ENCODE data around the gene IPO7.
"Not testable (repeated sequence)": the region's sequence is repeated elsewhere in the genome, so short reads cannot be mapped to it uniquely, and the experiment has no call there.

IPO7 gene

DNA sequence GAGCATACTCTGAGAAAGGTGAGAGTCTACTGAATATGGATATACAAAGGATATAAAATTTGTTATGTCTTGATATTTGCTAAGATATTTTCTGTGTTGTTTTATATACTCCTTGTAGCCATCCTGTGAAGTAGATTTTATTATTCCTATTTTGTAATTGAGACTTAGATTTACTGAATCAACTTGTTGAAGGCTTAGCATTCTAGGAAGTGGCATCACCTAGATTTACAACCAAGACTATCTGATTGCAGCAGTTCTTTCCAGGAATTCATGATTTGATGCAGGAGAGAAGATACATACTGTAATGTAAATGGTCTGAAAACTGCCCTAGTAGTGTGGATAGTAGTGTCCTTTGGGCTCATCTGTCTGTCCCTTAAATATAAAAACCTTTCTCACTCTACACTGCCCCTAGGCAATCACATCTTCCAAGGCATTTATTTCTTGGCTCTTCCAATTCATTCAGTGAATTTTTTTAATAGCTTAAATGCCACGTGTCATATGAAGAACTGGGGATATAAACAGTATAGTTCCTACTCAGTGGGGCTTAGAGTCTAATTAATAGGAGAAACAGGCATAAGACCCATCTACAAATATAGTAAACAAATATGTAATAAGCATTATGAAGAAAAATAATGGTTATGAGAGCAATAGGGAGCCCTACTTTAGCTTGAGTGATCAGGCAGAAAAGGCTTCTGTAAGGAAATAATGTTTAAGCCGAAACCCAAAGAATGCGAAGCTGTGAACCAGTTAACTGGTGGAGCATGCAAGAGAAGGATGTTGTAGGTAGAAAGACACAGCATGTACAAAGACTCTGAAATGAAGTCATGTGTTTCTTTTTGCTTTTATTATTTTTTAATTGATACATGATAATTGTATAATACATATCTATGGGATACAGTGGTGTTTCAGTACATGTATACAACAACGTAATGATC lies 13.6 kb downstream of the IPO7 start:
- DNase-seq (ENCODE audit: low read depth) = no peak

DNA sequence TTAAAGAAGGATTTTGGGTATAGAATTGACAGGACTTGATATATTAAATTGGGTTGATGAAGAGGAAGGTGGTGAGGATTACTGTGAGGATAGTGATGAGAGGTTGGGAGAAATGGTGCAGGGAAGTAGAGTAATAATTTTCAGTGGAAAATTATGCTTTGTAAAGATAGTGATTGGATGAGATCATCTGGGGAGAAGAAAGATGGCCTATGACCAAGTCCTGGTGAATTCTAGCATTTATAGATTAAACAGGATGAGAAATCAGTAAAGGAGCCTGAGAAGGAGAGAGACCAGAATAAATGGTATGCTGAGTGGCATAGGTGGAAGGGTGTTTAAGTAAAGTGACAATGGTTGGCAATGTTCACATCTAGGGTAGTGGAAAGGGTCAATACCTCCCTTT lies 15.0 kb downstream of the IPO7 start:
- no peak for DNase-seq (ENCODE audit: low read depth)

DNA sequence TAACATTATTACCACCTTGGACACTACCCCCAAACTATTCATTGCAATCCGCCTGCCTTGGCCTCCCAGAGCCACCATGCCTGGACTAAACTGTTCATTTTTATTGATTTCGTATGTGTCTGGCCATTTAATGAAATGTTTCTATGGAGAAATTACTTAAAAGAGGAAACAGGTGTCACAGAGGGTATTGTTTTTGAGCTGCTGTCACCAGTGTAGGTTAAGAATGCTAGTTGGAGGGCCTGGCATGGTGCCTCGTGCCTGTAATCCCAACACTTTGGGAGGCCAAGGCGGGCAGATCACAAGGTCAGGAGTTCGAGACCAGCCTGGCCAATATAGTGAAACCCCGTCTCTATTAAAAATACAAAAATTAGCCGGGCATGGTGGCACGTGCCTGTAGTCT lies 17.4 kb downstream of the IPO7 start:
- not testable (repeated sequence) for DNase-seq (ENCODE audit: low read depth)

DNA sequence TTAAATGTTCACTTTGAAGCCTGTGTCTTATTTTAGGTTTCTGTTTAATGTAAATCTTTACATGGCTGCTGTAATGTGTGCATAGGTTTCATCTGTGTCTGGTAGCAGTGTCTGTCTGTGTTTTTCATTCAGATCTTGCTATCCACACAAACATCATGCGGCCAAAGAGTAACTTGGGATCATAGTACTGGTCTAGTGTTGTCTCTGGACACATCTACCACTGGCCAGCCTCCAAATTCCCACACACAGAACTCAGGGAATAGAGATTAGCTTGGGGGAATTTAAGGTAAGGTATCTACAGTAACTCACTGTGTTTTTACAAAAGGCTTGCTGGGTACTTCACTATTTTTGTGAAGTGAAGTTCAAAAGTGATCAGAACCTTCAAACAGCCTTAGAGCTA lies 44.3 kb downstream of the IPO7 start:
- DNase-seq (ENCODE audit: low read depth) = no peak

DNA sequence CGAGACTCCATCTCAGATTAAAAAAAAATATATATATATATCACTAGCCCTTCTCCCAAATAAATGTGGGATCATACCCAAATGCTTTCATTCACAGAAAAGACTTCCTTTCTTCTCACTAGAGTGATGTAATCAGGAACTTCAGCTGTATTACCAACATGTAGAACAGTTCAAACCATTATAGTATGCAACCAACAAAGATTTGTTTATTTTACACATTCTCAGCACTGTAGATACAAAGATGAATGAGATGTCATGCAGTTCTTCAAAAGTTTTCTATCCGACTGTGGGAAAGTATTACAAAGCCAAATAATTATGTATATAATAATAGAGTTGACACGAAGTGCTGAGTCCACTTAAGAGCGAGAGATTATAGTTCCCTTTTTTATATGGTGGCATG lies 54.2 kb downstream of the IPO7 start:
- no peak for DNase-seq (ENCODE audit: low read depth)

DNA sequence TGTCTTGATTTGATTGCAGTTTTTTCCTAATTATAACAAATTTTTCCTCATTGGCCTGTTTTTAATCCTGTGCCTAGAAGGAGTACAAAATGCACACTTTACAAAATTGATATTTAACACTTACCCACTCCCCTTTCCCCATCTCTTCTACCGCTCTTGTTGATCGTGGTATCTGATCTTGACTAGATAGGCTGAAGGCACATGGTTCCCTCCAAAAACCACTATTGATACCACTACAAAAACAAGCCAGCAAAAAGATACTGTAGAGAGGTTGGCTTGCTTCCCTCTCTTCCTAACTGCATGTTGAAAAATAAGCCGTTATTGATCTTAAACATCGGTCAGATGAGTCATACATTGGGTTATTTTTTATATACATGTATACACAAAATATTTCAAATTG lies 61.8 kb downstream of the IPO7 start:
- no peak for DNase-seq (ENCODE audit: low read depth)

DNA sequence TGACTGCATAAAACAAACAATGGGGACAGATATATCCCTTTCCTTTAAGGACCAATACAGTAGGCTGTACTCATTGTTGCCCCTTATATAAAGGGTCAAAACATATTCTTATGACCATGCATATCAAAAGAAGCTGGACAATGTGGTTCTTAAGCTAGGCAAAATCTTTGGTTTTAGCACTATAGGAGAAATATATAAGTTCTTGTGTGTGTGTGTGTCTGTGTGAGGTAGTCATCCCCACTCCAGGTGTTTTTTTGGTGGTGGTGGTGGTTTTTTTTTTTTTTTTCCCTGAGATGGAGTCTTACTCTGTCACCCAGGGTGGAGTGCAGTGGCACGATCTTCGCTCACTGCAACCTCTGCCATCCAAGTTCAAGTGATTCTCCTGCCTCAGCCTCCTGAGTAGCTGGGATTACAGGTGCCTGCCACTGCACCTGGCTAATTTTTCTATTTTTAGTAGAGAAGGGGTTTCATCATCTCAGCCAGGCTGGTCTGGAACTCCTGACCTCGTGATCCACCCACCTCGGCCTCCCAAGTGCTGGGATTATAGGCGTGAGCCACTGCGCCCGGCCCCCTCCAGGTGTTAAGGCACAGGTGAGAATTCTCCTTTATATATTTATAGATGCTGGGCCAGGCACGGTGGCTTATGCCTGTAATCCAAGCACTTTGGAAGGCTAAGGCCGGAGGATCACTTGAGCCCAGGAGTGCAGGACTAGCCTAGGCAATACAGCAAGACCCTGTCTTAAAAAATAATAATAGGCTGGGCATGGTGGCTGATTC lies 64.3 kb downstream of the IPO7 start:
- DNase-seq (ENCODE audit: low read depth) = no peak

DNA sequence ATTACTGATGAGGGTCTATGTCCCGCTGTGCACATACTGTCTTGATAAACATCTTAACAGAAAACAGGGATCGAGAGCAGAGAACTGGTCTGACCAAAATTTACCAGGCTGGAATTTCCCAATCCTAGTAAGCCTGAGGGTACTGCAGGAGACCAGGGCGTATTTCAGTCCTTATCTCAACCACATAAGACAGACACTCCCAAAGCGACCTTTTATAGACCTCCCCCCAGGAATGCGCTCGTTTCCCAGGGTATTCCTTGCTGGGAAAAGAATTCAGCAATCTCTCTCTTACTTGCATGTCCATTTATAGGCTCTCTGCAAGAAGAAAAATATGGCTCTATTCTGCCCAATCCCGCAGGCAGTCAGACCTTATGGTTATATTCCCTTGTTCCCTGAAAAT lies 67.6 kb downstream of the IPO7 start:
- DNase-seq (ENCODE audit: low read depth) = not testable (repeated sequence)

DNA sequence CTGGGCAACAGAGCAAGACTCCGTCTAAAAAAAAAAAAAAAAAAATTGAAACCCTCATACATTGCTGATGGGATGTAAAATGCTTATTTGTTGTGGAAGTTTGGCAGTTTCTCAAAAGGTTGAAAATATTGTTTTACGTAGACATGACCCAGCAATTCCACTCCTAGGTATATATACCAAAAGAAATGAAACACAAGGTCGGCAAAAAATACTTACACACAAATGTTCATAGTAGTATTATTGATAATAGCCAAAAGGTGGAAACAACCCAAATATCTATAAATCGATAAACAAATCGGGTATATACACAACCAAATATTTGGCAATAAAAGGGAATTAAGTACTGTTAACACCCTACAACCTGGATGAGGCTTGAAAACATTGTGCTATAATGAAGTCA lies 71.3 kb downstream of the IPO7 start:
- no peak for DNase-seq (ENCODE audit: low read depth)

DNA sequence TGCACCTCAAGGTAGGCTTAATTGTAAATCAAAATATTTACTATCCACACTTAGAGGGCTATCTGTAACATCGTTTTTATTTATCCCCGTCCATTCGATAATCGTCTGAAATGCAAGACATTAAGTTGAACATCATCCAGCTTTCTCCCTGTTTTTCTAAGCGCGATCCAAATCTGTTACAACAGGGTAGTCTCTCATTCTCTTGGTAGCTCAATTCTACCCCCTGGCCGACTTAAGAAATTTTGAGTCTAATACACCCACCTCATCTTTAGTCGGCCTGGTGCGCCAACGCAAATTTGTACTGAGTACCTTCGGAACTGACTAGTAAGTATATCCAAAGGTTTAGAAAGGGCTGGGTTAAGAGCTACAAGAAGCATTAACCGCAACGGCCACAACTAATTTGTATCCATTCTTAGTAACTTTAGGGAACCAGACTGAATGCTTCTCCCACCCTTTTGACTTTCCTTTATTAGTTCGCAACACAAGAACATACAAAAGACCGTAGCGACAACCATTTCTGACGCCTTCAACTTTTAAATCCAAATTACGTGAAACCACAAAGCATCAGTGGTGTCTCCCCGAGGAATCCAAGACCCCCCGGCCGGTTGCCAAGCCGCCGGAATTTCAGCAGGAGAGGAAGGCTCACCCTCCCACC lies 75.3 kb downstream of the IPO7 start:
- peak; percentile 18 for DNase-seq (ENCODE audit: low read depth)

DNA sequence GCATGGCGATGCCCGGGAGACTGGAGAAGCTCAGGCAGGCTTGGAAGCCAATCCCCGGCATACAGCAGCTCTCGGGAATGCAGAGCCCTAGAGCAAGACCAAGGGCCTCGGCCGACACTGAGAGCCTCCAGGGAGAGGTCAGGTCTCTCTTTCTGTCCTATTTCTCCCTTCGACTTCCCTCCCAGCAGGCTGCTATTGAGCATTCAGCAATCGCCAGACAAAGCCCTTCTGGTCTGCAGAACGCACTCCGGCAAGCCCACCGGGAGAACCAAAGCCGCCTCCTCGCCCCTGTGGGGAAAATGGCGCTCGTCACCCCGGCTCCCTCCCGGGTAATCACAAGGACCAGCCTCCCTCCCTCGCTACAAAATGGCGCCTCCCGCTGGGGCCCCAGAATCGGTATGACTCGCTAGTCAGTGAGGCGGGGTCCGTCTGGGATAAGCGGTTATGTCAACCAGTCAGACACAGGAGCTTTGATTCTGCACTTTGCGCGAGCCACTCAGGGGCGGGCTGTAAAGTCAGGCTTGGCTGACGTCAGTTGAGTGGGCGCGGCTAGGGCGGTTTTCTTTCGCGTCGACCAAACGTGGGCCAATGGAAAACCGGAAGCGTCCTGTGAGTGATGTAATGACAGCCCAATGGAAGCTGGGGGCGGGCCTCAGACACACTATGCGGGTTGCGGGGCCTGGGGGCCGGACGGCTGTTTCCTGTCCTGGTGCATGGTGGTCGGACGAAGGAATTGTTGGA lies 76.0 kb downstream of the IPO7 start, which contains the start of gene ZNF143:
ZNF143 (plus strand) TSS at position 691 of the 741 bp plus-strand sequence. CDS start 10,297 bp downstream, outside the sequence.
- DNase-seq (ENCODE audit: low read depth) = peak; percentile 100

DNA sequence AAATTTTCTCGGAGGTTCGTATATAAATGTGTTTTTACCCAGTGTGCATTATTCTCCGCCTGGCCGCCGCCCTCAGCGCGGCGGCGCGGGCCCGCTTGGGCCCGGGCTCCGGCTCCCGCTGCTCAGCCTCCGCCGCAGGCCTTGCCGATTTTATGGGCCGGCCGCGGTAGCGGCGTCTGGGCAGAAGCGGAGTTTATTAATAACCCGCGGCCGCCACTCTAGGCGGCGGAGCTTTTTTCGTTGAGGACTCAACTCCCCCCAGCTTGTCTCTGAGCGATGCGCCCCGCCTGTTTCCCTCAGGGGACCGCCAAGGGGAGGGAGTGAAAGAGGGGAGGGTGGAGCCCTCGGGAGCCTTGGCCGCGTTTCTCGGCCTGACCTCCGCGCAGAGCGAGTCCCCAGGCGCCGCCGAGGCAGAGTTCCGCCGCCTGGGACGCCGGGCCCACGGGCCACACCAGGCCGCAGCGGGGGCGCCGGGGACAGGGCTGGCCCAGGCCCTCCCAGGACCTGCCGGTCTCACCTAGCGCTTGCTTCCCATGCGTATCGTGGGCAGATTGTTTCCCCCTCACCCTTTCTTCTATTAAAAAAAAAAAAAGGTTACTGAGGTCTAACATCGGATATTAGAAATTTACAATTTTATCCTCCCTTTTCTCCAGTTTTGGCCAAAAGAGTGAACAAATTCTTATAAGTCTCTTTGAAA lies 76.8 kb downstream of the IPO7 start:
- DNase-seq (ENCODE audit: low read depth) = peak; percentile 89

DNA sequence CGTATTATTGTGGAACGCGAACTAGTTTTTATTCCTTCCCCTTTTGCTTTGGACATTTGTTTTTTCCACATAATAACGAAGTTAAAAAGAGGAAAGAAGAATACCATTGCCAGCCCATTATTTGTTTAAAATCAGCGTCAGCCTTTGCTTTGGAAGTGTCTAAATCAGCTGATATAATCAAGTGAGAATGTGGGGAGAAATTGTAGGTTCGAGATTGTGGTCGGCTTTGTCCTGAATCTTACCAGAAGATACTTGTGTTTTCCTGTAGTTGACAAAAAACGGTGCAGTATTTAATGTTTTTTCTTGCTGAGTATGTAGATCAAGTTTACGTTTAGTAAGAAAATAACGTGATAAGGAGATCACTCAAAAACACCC lies 77.3 kb downstream of the IPO7 start:
- DNase-seq (ENCODE audit: low read depth) = peak; percentile 5

DNA sequence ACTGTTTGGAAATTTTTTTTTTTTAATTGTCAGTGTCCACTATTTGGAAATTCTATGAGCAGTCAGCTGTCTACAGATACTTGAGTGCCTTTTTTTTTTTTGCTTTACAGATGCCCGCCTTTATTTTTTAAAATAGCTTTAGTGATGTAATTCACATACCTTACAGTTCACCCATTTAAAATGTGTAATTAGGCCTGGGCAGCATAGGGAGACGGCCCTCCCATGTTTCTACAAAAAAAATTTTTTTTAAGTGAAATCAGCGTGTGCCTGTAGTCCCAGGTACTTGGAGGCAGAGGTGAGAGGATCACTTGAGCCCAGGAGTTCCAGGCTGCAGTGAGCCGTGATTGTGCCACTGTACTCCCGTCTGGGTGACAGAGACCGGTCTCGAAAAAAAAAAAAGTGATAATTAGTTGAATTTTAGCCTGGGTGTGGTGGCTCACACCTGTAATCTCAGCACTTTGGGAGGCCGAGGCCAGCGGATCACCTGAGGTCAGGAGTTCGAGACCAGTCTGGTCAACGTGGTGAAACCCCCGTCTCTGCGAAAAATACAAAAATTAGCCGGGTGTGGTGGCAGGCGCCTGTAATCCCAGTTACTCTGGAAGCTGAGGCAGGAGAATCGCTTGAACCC lies 77.8 kb downstream of the IPO7 start:
- DNase-seq (ENCODE audit: low read depth) = no peak

DNA sequence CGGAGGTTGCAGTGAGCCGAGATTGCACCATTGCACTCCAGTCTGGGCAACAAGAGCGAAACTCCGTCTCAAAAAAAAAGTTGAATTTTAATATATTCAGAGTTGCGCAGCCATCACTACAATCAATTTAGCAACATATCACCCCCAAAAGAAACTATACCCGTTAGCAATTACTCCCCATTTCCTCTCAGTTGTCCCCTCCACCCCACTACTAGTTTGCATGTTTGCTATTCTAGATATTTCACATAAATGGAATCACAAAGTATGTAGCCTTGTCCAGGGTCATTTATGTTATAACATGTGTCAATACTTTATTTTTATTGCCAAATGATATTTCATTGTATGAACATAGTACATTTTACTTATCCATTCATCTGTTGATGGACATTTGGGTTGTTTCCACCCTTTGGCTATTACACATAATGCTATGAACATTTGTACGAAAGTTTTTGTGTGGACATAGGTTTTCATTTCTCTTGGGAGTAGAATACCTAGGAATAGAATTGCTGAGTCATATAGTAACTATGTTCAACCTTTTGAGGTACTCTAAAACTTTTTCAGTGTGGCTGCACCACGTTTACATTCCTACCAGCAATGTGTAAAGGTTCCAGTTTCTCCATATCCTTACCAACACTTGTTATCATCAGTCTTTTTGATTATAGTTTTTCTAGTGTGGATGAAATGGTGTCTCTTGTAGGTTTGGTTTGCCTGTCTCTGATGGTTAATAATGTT lies 78.5 kb downstream of the IPO7 start:
- DNase-seq (ENCODE audit: low read depth) = no peak

DNA sequence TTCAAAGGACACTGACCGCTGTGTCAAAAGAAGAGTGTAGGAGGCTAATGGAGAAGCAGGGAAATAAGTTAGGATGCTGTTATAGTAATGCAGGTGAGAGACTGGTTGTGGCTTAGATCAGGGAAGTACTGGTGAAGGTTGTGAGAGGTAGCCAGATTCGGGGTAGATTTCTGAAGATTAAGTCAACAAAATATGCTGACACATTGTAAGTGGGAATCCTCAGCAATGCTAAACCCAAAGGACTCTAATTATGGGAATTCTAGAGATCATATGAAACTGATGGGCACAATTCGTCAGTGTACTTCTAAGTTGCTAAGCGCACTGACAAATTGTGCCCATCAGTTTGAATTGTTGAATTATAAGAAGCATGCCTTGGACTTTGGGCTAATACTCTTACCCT lies 86.3 kb downstream of the IPO7 start:
- no peak for DNase-seq (ENCODE audit: low read depth)

DNA sequence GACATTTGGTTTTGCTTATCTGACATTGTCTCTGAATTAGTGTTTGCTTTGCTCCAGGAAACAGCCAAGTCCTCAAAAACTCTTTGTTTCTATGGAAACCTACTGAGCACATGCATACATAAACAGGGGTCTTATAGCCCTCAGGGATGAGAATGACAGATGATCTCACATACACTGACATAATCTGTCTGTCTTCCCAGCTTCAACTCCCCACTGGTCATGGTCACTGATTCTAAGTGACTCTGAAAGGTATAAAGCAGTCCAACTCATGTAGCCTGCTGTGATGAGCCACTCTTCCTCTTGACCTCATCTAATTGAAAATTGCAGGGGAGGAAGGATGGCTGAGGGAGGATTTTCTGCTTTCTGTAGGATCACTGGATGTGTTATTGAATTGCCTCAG lies 89.0 kb downstream of the IPO7 start:
- DNase-seq (ENCODE audit: low read depth) = no peak

DNA sequence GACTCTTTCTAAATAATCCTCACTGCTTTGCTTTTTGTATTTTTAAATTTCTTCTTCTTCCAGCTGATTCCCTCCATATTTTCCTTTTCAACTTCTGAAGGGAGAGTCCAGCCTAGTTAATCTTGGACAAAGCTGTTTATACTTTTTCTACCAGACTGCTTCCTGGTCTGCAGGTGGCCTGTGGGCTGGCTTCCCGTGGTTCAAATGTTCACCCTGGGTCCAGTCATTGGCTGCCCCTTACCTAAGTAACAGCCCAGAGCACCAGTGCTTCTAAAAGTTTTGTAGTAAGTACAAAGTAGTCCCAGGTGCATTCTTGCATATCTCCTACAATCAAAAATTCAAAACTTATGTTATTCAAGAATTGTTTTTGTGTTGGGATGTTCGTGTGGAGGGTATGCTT lies 95.4 kb downstream of the IPO7 start:
- no peak for DNase-seq (ENCODE audit: low read depth)

DNA sequence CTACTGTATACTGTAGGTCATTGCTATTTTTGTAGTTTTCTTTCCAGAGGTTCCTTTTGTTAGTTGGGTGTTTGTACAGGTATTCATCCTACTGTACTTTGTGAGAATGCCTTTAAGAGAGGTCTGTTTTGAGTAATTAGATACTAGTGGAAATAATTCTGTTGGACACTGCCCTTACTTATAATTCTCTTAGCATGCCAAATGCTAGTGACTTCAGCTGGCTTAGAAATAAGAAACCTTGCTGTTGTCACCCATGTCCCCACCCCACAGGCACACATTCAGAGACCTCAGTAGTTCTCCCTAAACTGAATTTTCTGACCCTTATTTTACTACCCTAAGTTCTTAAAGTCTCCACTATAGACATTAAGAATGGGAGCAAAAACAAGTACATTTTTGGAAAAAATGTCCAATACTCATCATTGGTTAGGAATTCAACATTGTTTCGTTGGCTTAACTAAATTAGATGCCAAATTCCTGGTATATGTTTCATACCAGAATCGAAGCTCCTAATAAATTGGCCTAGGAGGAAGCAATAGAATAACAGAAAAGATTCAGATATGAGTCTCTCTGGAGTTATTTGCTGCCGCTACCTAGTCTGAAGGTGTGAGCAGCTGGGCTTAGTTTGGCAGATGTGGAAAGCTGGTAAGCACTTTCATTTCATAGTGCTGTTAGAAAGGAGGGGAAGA lies 104.8 kb downstream of the IPO7 start:
- DNase-seq (ENCODE audit: low read depth) = peak; percentile 18

DNA sequence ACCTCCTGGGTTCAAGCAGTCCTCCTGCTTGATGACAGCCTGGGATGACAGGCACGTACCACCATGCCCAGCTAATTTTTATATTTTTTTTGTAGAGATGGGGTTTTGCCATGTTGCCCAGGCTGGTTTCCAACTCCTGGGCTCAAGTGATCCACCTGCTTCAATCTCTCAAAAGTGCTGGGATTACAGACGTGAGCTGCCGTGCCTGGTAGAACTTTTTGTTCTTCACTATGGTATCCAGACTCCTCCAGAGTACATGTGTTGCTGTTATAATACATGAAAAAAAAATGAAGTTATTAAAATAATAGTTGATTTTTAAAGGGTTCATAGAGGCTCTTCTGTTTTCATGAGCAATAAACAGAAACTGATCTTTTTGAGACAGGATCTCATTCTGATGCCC lies 105.9 kb downstream of the IPO7 start:
- no peak for DNase-seq (ENCODE audit: low read depth)
